Peyer's patch (tissue), 4 donors: ENCODE measurements around the gene FGF22. TPM values are rescaled to one million over a fixed set of nuclear protein-coding genes. Genes with fewer than 3 reads are reported as not detected.
A peak's percentile ranks its signal among the peaks of the same experiment; 100 is the strongest.
"Not testable (repeated sequence)": the region's sequence is repeated elsewhere in the genome, so short reads cannot be mapped to it uniquely, and the experiment has no call there.

Source experiments
- DNase-seq, 3 donors: peaks; one replicate each; pipeline ENCODE4 v3.0.0-alpha.2; 2017 to 2019
- H3K27ac ChIP-seq, 4 donors: fragments of 200-600 bp; sonication (generic); one replicate each; pipeline ENCODE4 v1.5.1; 2016 to 2019
- H3K27me3 ChIP-seq, 2 donors: fragments of 200-600 bp; sonication (generic); one replicate each; pipeline ENCODE4 v1.5.1; 2019
- H3K36me3 ChIP-seq, 3 donors: fragments of 200-600 bp; sonication (generic); one replicate each; pipeline ENCODE4 v1.5.1; 2016 to 2019
- H3K4me1 ChIP-seq, 4 donors: fragments of 200-600 bp; sonication (generic); one replicate each; pipeline ENCODE4 v1.5.1; 2016 to 2019
- H3K4me3 ChIP-seq, 4 donors: fragments of 200-600 bp; sonication (generic); 1 replicate in 3 of 4; 2 replicates in 1 of 4; pipeline ENCODE4 v1.5.1; 2016 to 2019; ENCODE audit warnings: mild to moderate bottlenecking in 1 of 4
- H3K9me3 ChIP-seq, 4 donors: fragments of 200-600 bp; sonication (generic); one replicate each; pipeline ENCODE4 v1.5.1; 2016 to 2019; ENCODE audit warnings: mild to moderate bottlenecking in 1 of 4
- CTCF ChIP-seq, 6 experiments: fragments of 450-650 bp in 4 of 6; fragments of 200-600 bp in 2 of 6; sonication (generic) in 1 of 6; IDR thresholded peaks; one replicate each; pipeline ENCODE4 v1.5.1; 2017 to 2019; ENCODE audit warnings: antibody characterized with exemption in 6 of 6, mild to moderate bottlenecking in 3 of 6, moderate library complexity in 1 of 6
- POLR2A ChIP-seq, 2 donors: fragments of 450-650 bp; IDR thresholded peaks; one replicate each; pipeline ENCODE4 v1.5.1; 2017; ENCODE audit warnings: antibody characterized with exemption in 2 of 2, mild to moderate bottlenecking in 2 of 2, moderate library complexity in 2 of 2
- total RNA-seq, 4 donors: library from RNA; depleted of rRNA; stranded (reverse); fragments of >200 nt; gene quantifications; one replicate each; pipeline ENCODE4 v1.1.0, GENCODE V29; 2016

The FGF22 gene
- total RNA-seq, 4 donors from 2014 or later, result not detected

GRCh38 chr19:623175-623916 lies 16.3 kb upstream of the FGF22 start:
- H3K27ac ChIP-seq, result no peak overlapping the region
- H3K4me1 ChIP-seq, result no peaks in the 10 kb centered on the region
- no peak for DNase-seq
- H3K9me3 ChIP-seq, result no peaks in the 10 kb centered on the region
- H3K27me3 ChIP-seq, result no peaks in the 10 kb centered on the region
- TF ChIP-seq CTCF (IDR thresholded peaks at IDR 0.05) (no peak), POLR2A (IDR thresholded peaks at IDR 0.05) (no peak)
- H3K36me3 ChIP-seq, result peaks cover 0 to 76% (median 0%) of the 10 kb centered on the region in 3 donors
- H3K4me3 ChIP-seq, result no peak overlapping the region

GRCh38 chr19:623974-624373 lies 15.7 kb upstream of the FGF22 start:
- no peak for TF ChIP-seq POLR2A (IDR thresholded peaks at IDR 0.05)
- TF ChIP-seq CTCF (IDR thresholded peaks at IDR 0.05), result no peak
- Histone ChIP-seq H3K9me3 (no peaks in the 10 kb centered on the region), H3K27ac (peak overlapping the region in 1 of 4 donors; percentile 12), H3K4me1 (no peaks in the 10 kb centered on the region), H3K27me3 (no peaks in the 10 kb centered on the region), H3K4me3 (no peak overlapping the region), H3K36me3 (peaks cover 0 to 76% (median 0%) of the 10 kb centered on the region in 3 donors)
- DNase-seq, result no peak

- TF ChIP-seq CTCF (IDR thresholded peaks at IDR 0.05) (no peak), POLR2A (IDR thresholded peaks at IDR 0.05) (no peak)
Measured at GRCh38 chr19:624433-625109, 15.1 kb upstream of the FGF22 start.

GRCh38 chr19:625257-625656 lies 14.4 kb upstream of the FGF22 start:
- Histone ChIP-seq H3K4me1 (no peaks in the 10 kb centered on the region), H3K9me3 (no peaks in the 10 kb centered on the region), H3K27me3 (no peaks in the 10 kb centered on the region), H3K4me3 (no peak overlapping the region), H3K27ac (no peak overlapping the region), H3K36me3 (peaks cover 0 to 76% (median 0%) of the 10 kb centered on the region in 3 donors)
- no peak for DNase-seq
- TF ChIP-seq POLR2A (IDR thresholded peaks at IDR 0.05) (no peak), CTCF (IDR thresholded peaks at IDR 0.05) (no peak)

More at GRCh38 chr19:624433-625109, 15.1 kb upstream of the FGF22 start:
- no peak overlapping the region for H3K4me3 ChIP-seq
- no peaks in the 10 kb centered on the region for H3K27me3 ChIP-seq
- H3K27ac ChIP-seq, result peak overlapping the region in 1 of 4 donors; percentile 12
- H3K36me3 ChIP-seq, result peaks cover 0 to 76% (median 0%) of the 10 kb centered on the region in 3 donors
- H3K4me1 ChIP-seq, result no peaks in the 10 kb centered on the region
- H3K9me3 ChIP-seq, result no peaks in the 10 kb centered on the region
- no peak for DNase-seq

GRCh38 chr19:626566-626965 lies 13.1 kb upstream of the FGF22 start:
- H3K36me3 ChIP-seq, result peaks cover 0 to 70% (median 0%) of the 10 kb centered on the region in 3 donors
- not testable (repeated sequence) for H3K4me3 ChIP-seq, DNase-seq, H3K27me3 ChIP-seq, H3K27ac ChIP-seq, H3K9me3 ChIP-seq, H3K4me1 ChIP-seq

GRCh38 chr19:628168-628567 lies 11.5 kb upstream of the FGF22 start:
- TF ChIP-seq POLR2A (IDR thresholded peaks at IDR 0.05), result no peak
- TF ChIP-seq CTCF (IDR thresholded peaks at IDR 0.05), result peak in 1 of 6 experiments; percentile 19
- Histone ChIP-seq H3K4me3 (no peak overlapping the region), H3K27me3 (no peaks in the 10 kb centered on the region), H3K9me3 (no peaks in the 10 kb centered on the region), H3K27ac (no peak overlapping the region), H3K36me3 (peaks cover 0 to 59% (median 0%) of the 10 kb centered on the region in 3 donors), H3K4me1 (peaks cover 0 to 19% (median 5%) of the 10 kb centered on the region in 4 donors)
- no peak for DNase-seq

GRCh38 chr19:629515-629914 lies 10.2 kb upstream of the FGF22 start:
- H3K27me3 ChIP-seq, DNase-seq, H3K27ac ChIP-seq, H3K4me3 ChIP-seq, H3K9me3 ChIP-seq: not testable (repeated sequence)
- Histone ChIP-seq H3K4me1 (peaks cover 0 to 26% (median 12%) of the 10 kb centered on the region in 4 donors), H3K36me3 (peaks cover 0 to 51% (median 0%) of the 10 kb centered on the region in 3 donors)
